Small intestine (tissue), 7 donors: Measurements from ENCODE around the gene IL36B. TPM values are rescaled to one million over a fixed set of nuclear protein-coding genes. Genes with fewer than 3 reads are reported as not detected.

Source experiments
- DNase-seq, 2 donors: peaks; one replicate each; pipeline versions ENCODE4 v3.0.0 to v3.0.0-alpha.2; 2013
- FAIRE-seq: peaks from 2 replicates; lab custom pipeline; 2012; peaks lifted over from hg19 to GRCh38; lab: Jason Lieb, UNC
- H3K27ac ChIP-seq, 3 donors: one replicate each; pipeline ENCODE4 v1.5.1; 2013; ENCODE audit warnings: low read length in 2 of 3, mild to moderate bottlenecking in 2 of 3, control low read depth in 1 of 3, inconsistent platforms in 1 of 3, low read depth in 1 of 3, moderate library complexity in 1 of 3
- H3K27me3 ChIP-seq, 3 donors: one replicate each; pipeline ENCODE4 v1.6.1; 2013; ENCODE audit warnings: low read length in 3 of 3, inconsistent platforms in 1 of 3; ENCODE audit not compliant: control insufficient read depth in 3 of 3, insufficient read depth in 3 of 3
- H3K36me3 ChIP-seq, 3 donors: one replicate each; pipeline ENCODE4 v1.6.1; 2013; ENCODE audit warnings: low read length in 3 of 3, inconsistent platforms in 1 of 3, low read depth in 1 of 3, mild to moderate bottlenecking in 1 of 3, moderate library complexity in 1 of 3; ENCODE audit not compliant: control insufficient read depth in 3 of 3, insufficient read depth in 2 of 3
- H3K4me1 ChIP-seq, 3 donors: one replicate each; pipeline ENCODE4 v1.6.1; 2013; ENCODE audit warnings: low read length in 2 of 3, inconsistent platforms in 1 of 3, low read depth in 1 of 3, mild to moderate bottlenecking in 1 of 3, moderate library complexity in 1 of 3; ENCODE audit not compliant: control insufficient read depth in 3 of 3, insufficient read depth in 2 of 3
- H3K4me3 ChIP-seq, 3 donors: one replicate each; pipeline ENCODE4 v1.5.1; 2013; ENCODE audit warnings: low read length in 3 of 3, control low read depth in 1 of 3, inconsistent platforms in 1 of 3, low read depth in 1 of 3, mild to moderate bottlenecking in 1 of 3, moderate library complexity in 1 of 3
- H3K9me3 ChIP-seq, 2 donors: one replicate each; pipeline ENCODE4 v1.6.1; 2013; ENCODE audit warnings: low read depth in 1 of 2, low read length in 1 of 2; ENCODE audit not compliant: control insufficient read depth in 2 of 2, insufficient read depth in 1 of 2
- WGBS, 3 donors: extraction: QIAGEN DNeasy Blood & Tissue Kit; methylation state at CpG; one replicate each; pipeline ENCODE4 v1.1.7; 2013; 5-methylcytosine and 5-hydroxymethylcytosine counted together
- polyA plus RNA-seq, 4 donors: library from polyadenylated mRNA; stranded (reverse) in 3 of 4; unstranded in 1 of 4; fragments of 200-250 nt in 3 of 4; fragments of 120-200 nt in 1 of 4; gene quantifications; one replicate each; pipeline versions ENCODE4 v1.2.1 to v1.2.3, GENCODE V29; 2013
- donor health status: healthy with polysubstance abuse.
- donor health status: control.
- donor health status: control.
- donor health status: Bipolar disorder and iron deficiency.
- donor health status: healthy.

The IL36B gene
- polyA plus RNA-seq, 4 donors: not detected

- WGBS, 3 donors: 63 to 77% (median 72%) methylated on average over 3 of the region's 3 CpGs
- no peak for FAIRE-seq
Observed at GRCh38 chr2:113018509-113018908, 34.2 kb downstream of the IL36B start.

GRCh38 chr2:113015655-113016054 lies 37.0 kb downstream of the IL36B start:
- WGBS, 3 donors: 84 to 91% (median 89%) methylated on average over 2 of the region's 2 CpGs
- H3K4me3 ChIP-seq: no peak overlapping the region
- H3K27me3 ChIP-seq: peaks cover 0 to 6% (median 3%) of the 10 kb centered on the region in 3 donors
- FAIRE-seq: no peak
- no peaks in the 10 kb centered on the region for H3K4me1 ChIP-seq
- no peak overlapping the region for H3K27ac ChIP-seq
- no peak for DNase-seq
- peaks cover 0 to 3% of the 10 kb centered on the region in 2 donors for H3K9me3 ChIP-seq
- H3K36me3 ChIP-seq: no peaks in the 10 kb centered on the region

More at GRCh38 chr2:113018509-113018908, 34.2 kb downstream of the IL36B start:
- Histone ChIP-seq H3K27ac (no peak overlapping the region), H3K27me3 (peaks cover 0 to 3% (median 3%) of the 10 kb centered on the region in 3 donors), H3K36me3 (no peaks in the 10 kb centered on the region), H3K9me3 (peaks cover 0 to 3% of the 10 kb centered on the region in 2 donors), H3K4me1 (no peaks in the 10 kb centered on the region), H3K4me3 (no peak overlapping the region)
- no peak for DNase-seq

- DNase-seq (no peak), FAIRE-seq (no peak)
- H3K4me3 ChIP-seq: no peak overlapping the region
- H3K9me3 ChIP-seq: peaks cover 0 to 3% of the 10 kb centered on the region in 2 donors
- no peaks in the 10 kb centered on the region for H3K36me3 ChIP-seq
- 67 to 70% (median 68%) methylated on average over 1 of the region's 1 CpG for WGBS, 3 donors
- H3K27ac ChIP-seq: no peak overlapping the region
- peaks cover 0 to 6% (median 3%) of the 10 kb centered on the region in 3 donors for H3K27me3 ChIP-seq
- no peaks in the 10 kb centered on the region for H3K4me1 ChIP-seq
Observed at GRCh38 chr2:113015042-113015441, 37.6 kb downstream of the IL36B start.

- peaks cover 0 to 6% (median 2%) of the 10 kb centered on the region in 3 donors for H3K27me3 ChIP-seq
- 94 to 95% (median 94%) methylated on average over 2 of the region's 2 CpGs for WGBS, 3 donors
- FAIRE-seq: no peak
- H3K9me3 ChIP-seq: peaks cover 0 to under 1% of the 10 kb centered on the region in 2 donors
- no peak for DNase-seq
- H3K4me1 ChIP-seq: no peaks in the 10 kb centered on the region
- H3K27ac ChIP-seq: no peak overlapping the region
- no peaks in the 10 kb centered on the region for H3K36me3 ChIP-seq
- H3K4me3 ChIP-seq: no peak overlapping the region
Observed at GRCh38 chr2:113014067-113014466, 38.6 kb downstream of the IL36B start.

GRCh38 chr2:113013336-113013661 lies 39.4 kb downstream of the IL36B start:
- Histone ChIP-seq H3K36me3 (no peaks in the 10 kb centered on the region), H3K27ac (no peak overlapping the region), H3K9me3 (no peaks in the 10 kb centered on the region), H3K4me1 (no peaks in the 10 kb centered on the region), H3K4me3 (no peak overlapping the region), H3K27me3 (peaks cover 0 to 3% (median 0%) of the 10 kb centered on the region in 3 donors)
- WGBS, 3 donors: 65 to 79% (median 69%) methylated on average over 3 of the region's 3 CpGs
- FAIRE-seq (no peak), DNase-seq (no peak)

- Histone ChIP-seq H3K27me3 (peaks cover 0 to 3% (median 0%) of the 10 kb centered on the region in 3 donors), H3K9me3 (no peaks in the 10 kb centered on the region), H3K27ac (no peak overlapping the region), H3K36me3 (no peaks in the 10 kb centered on the region), H3K4me3 (no peak overlapping the region), H3K4me1 (no peaks in the 10 kb centered on the region)
- 66 to 75% (median 69%) methylated on average over 8 of the region's 8 CpGs for WGBS, 3 donors
- DNase-seq: no peak
- no peak for FAIRE-seq
Observed at GRCh38 chr2:113012436-113013335, 40.0 kb downstream of the IL36B start.

GRCh38 chr2:113011108-113011507 lies 41.6 kb downstream of the IL36B start:
- H3K27me3 ChIP-seq: peaks cover 0 to 3% (median 0%) of the 10 kb centered on the region in 3 donors
- H3K27ac ChIP-seq: no peak overlapping the region
- no peak for FAIRE-seq
- H3K4me1 ChIP-seq: no peaks in the 10 kb centered on the region
- H3K4me3 ChIP-seq: no peak overlapping the region
- 88 to 97% (median 88%) methylated on average over 1 of the region's 1 CpG for WGBS, 3 donors
- H3K9me3 ChIP-seq: no peaks in the 10 kb centered on the region
- no peaks in the 10 kb centered on the region for H3K36me3 ChIP-seq
- DNase-seq: no peak

- Histone ChIP-seq H3K9me3 (no peaks in the 10 kb centered on the region), H3K4me3 (no peak overlapping the region), H3K27ac (no peak overlapping the region), H3K27me3 (peaks cover 0 to 3% (median 0%) of the 10 kb centered on the region in 3 donors), H3K4me1 (no peaks in the 10 kb centered on the region), H3K36me3 (no peaks in the 10 kb centered on the region)
- DNase-seq: no peak
- no peak for FAIRE-seq
- WGBS, 3 donors: 33 to 45% (median 42%) methylated on average over 2 of the region's 2 CpGs
Observed at GRCh38 chr2:113010088-113010487, 42.6 kb downstream of the IL36B start.
